HG03558 (cell line): Measurements from ENCODE around the gene MSH5.
"Not testable (repeated sequence)": the region's sequence is repeated elsewhere in the genome, so short reads cannot be mapped to it uniquely, and the experiment has no call there.

Source experiments
- ATAC-seq: cut with Tn5 transposase; IDR thresholded peaks from one replicate; pipeline ENCODE4 v1.9.1; 2021; ENCODE audit warnings: moderate number of reproducible peaks; ENCODE audit not compliant: unreplicated experiment; ENCODE audit errors: extremely low read depth

MSH5 gene

GRCh38 chr6:31776485-31776988 is 36.7 kb downstream of the MSH5 start:
- ATAC-seq: no peak

GRCh38 chr6:31776989-31777666 is 37.3 kb downstream of the MSH5 start, which contains the start of gene VWA7:
VWA7 (minus strand) TSS chr6:31777328; CDS start chr6:31776779, 549 bp downstream.
- ATAC-seq: peak; percentile 34

GRCh38 chr6:31777667-31778050 is 37.9 kb downstream of the MSH5 start:
- no peak for ATAC-seq

- ATAC-seq: no peak
Measured at GRCh38 chr6:31778193-31778592, 38.4 kb downstream of the MSH5 start.

GRCh38 chr6:31778999-31779885 is 39.4 kb downstream of the MSH5 start:
- no peak for ATAC-seq

GRCh38 chr6:31779908-31780307 is 40.1 kb downstream of the MSH5 start:
- no peak for ATAC-seq

GRCh38 chr6:31780507-31781243 is 40.9 kb downstream of the MSH5 start:
- ATAC-seq: no peak

GRCh38 chr6:31781244-31782125 is 41.7 kb downstream of the MSH5 start:
- no peak for ATAC-seq

- no peak for ATAC-seq
Measured at GRCh38 chr6:31782126-31782855, 42.5 kb downstream of the MSH5 start.

GRCh38 chr6:31784098-31784925 is 44.5 kb downstream of the MSH5 start:
- no peak for ATAC-seq

- no peak for ATAC-seq
Measured at GRCh38 chr6:31785475-31785874, 45.7 kb downstream of the MSH5 start.

- no peak for ATAC-seq
Measured at GRCh38 chr6:31791324-31792089, 51.7 kb downstream of the MSH5 start.

- ATAC-seq: no peak
Measured at GRCh38 chr6:31792090-31792374, 52.2 kb downstream of the MSH5 start.

- no peak for ATAC-seq
Measured at GRCh38 chr6:31792761-31793171, 53.0 kb downstream of the MSH5 start.

- not testable (repeated sequence) for ATAC-seq
Measured at GRCh38 chr6:31793927-31794245, 54.1 kb downstream of the MSH5 start.

GRCh38 chr6:31794294-31794865 is 54.6 kb downstream of the MSH5 start:
- no peak for ATAC-seq

GRCh38 chr6:31794866-31795615 is 55.2 kb downstream of the MSH5 start:
- ATAC-seq: no peak
